DMS153 (cell line): ENCODE results near the gene COMP.

Experiments used
- DNase-seq: peaks from one replicate; lab custom pipeline; 2025; lab: John Stamatoyannopoulos, UW

The COMP gene

DNA sequence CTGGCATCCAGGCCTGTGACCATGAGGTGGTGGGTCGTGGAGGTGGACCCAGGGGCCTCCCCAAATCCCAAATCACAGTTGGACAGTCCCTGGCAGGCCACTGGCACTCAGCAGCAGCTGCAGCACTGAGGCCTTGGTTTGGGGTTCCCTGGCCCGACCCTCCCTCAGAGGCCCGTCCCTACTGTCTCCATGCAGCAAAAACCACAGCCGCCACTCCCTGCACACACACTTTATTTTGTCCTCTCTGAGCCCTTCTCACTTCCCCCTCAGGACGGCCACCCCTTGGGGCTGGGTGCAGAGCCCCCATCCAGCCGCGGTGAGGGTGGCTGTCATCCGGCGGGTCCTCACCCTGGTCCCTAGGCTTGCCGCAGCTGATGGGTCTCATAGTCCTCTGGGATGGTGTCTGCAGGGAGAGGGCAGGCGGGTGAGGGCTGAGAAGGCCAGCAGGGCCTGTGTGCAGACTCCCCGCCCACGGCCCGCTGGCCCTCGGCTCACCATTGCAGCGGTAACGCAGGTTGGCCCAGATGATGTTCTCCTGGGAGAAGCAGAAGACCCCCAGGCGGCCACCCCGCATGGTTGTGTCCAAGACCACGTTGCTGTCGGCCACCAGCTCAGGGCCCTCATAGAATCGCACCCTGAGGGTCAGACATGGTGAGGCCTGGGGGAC, 8.4 kb downstream of the COMP start:
- DNase-seq: no peak

DNA sequence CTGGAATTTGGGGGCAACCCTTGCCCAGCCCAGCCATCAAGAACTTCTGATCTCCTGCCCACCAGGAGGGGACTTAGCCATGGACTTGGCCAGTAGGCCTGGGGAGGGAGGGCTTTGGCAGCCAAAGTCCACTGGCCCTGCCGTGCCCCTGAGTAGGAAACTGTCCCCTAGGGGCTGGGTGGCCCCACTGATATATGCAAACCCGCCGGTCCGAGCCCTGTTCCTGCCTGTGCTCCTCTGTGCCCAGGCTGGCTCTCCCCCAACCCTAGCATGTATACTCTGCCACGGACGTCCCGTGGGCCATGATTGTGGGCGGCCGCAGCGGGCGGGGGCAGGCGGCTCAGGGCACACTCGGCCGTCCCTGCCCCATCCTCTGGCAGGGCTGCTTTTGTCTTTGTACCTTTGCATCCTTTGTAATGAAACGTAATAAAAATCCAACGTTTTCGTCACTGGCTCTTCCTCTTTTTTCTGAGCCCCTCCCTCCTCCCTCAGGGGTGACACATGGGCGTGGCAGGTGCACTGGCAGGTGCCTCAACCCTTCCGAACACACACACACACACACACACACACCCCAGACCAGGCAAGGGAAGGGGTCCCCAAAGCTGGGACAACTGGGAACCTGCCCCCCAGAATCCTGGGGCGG, 9.1 kb downstream of the COMP start:
- DNase-seq: no peak

DNA sequence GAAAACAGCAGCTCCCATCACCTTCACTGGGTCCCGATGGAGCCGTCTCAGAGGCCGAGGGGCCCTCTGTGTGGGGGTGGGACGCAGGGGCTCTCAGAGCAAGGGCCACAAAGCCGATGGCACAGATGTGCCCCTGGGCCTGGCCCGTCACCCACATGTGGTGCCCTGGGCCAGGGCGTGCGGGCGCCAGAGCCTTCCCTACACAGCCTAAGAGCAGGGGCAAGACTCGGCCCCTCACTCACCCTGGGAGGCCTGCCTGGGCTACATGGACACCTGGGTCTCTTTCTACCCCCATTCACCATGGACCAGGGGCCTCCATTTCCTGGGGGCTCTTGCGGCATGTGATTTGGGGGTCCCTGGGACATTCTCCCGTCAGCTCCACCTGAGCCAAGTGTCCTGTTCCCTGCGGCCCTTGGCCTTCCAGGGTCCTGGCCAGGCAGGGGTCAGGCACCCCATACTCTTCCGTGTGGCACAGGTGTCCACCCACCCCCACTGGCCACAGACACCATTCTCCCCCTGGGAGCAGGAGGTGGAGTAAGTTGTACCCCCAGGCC, 10.0 kb downstream of the COMP start:
- no peak for DNase-seq

DNA sequence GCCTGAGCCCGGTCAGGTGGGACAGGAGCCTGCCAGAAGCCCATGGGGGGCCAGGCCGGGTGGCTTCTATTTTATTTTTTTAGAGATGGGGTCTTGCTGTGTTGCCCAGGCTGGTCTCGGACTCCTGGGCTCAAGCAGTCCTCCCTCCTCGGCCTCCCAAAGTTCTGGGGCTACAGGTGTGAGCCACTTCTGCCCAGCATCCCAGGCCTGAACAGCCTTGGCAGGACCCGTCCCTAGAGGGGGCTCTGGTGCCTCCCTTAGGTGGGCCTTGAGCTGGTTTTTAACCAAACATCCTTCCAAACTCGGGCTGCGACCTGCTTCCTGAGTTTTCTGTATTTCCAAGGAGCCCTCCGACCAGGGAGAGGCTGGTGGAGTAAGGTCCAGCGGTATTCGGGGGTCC, 10.5 kb downstream of the COMP start:
- no peak for DNase-seq

DNA sequence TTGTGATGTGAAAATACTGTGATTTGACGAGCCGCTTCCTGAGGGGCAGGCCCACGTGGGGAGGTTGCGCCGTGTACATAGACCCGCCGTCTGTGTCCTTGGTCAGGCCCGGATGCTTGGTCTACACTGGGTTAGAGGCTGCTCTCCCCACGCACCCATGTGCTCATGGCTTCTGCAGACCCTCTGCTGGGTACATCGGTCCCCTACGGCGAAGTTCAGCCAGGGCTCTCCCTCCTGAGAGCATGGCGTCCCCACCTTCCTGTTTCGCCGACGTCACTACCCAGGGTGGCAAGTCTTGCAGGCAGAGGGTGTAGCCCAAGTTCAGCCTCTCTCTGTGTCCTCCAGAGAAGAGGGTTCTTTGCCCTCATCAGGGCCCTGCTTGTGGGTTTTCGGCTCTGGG, 11.0 kb downstream of the COMP start:
- no peak for DNase-seq

DNA sequence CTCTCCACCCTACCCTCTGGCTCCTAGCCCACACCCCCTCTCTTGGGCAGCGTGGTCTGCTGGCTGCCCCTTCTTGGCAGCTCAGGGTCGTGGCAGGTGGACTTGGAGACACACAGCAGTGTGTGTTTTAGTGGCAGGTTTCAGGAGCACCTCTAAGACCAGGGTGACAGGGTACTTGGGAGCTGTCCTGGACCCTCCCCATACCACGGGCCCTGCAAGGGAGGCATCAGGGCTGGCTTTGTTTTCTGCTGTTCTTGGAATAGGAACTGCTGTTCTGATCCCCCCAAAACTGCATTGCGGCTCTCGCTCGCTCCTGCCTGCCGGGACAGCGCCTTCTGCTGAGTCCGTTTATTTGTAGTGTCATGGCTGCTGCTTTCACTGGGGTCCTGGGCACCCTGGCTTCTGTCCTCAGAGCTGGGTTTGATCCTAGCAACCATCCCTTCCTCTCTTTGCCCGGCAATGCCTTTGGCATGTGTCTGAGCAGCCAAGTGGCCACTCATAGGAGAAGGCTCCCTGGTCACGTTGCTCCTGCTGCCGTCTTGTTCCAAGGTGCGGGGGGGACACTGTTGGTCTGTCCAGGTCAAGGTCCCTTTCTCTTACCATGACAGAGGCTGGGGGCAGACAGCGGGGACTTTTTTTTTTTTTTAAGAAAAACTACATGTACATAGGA, 12.1 kb downstream of the COMP start:
- DNase-seq: no peak

DNA sequence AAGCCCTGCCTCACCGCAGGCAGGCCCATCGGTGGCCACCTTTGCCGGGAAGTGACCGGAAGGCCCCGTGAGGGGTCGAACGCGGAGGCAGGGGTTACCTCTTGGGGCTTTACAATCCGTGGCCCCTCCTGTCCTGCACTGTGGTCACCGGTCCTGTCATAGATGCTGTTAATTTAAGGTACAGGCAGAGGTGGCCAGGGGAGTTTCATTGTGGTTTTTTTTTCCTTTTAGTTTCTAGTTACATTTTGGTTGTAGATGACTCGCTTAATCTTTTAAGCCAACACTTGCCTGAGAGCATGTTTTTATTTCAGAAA, 13.1 kb downstream of the COMP start:
- DNase-seq: no peak

DNA sequence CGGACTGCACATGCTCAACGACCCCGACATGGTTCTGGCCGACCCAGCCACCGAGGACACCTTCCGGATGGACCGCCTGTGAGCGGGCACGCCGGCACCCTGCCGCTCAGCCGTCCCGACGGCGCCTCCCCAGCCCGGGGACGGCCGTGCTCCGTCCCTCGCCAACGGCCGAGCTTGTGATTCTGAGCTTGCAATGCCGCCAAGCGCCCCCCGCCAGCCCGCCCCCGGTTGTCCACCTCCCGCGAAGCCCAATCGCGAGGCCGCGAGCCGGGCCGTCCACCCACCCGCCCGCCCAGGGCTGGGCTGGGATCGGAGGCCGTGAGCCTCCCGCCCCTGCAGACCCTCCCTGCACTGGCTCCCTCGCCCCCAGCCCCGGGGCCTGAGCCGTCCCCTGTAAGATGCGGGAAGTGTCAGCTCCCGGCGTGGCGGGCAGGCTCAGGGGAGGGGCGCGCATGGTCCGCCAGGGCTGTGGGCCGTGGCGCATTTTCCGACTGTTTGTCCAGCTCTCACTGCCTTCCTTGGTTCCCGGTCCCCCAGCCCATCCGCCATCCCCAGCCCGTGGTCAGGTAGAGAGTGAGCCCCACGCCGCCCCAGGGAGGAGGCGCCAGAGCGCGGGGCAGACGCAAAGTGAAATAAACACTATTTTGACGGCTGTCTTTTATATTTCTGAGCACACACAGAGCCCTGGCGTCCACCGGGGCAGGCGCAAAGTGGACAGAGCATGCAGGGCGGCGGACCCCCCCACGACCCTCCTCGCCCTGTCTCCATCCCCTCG, 13.6 kb downstream of the COMP start:
- no peak for DNase-seq

DNA sequence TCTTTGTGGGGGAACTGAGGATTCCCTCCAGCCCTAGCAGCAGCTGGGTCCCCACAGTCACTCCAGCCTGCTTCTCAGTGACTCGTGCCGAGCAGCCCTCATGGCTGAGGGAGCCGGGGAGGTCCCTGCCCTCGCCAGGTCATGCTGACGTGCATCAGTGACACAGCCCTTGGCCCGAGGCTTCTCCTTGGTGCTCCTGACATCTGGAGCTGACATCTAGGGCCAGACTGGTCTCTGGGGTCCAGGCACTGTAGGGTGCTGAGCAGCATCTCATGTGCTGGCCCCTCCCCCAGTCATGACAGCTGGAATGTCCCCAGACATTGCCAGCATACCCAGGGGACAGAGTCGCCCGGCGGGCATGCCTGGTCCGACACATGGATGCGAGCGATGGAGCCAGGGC, 14.4 kb downstream of the COMP start:
- DNase-seq: no peak

DNA sequence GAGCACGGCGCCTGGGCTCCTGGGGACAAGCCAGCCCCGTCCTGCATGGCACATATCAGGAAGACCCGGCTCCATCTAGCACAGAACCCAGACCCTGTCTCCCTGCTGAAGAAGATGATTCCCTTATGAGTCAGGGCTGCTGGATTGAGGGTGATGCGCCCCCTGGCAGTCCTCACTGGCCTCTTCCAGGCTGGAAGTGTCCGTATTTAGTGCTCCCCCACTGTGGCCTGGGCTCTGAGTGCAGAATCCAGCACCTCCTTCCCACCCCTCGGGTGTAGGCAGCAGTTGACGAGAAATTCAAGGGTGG, 14.9 kb downstream of the COMP start:
- DNase-seq: no peak

DNA sequence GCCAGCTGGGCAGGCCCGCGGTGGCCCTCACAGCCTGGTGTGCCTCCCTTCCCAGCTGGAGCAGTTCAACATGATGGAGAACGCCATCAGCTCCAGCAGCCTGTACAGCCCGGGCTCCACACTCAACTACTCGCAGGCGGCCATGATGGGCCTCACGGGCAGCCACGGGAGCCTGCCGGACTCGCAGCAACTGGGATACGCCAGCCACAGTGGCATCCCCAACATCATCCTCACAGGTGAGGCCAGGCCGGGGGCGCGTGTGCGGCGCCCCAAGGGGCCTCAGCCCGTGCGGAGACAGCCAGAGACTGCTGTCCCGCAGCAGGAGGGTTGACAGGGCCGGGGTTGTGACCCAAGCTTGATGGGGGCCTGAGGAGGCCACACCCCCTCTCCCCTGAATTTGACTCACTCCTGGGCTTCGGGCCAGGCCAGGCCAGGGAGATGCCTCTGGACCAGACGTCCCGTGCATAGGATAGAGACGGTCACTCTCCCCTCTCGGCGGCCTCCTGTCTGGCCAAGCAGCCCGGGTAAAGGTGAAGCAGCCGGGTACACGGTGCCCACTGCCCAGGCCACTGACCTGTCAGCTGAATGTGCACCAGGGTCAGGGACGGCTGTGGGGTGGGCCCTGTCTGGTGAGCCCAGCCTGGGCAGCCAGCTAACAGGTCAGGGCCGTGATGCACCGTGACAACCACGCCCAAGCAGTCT, 15.4 kb downstream of the COMP start:
- no peak for DNase-seq

DNA sequence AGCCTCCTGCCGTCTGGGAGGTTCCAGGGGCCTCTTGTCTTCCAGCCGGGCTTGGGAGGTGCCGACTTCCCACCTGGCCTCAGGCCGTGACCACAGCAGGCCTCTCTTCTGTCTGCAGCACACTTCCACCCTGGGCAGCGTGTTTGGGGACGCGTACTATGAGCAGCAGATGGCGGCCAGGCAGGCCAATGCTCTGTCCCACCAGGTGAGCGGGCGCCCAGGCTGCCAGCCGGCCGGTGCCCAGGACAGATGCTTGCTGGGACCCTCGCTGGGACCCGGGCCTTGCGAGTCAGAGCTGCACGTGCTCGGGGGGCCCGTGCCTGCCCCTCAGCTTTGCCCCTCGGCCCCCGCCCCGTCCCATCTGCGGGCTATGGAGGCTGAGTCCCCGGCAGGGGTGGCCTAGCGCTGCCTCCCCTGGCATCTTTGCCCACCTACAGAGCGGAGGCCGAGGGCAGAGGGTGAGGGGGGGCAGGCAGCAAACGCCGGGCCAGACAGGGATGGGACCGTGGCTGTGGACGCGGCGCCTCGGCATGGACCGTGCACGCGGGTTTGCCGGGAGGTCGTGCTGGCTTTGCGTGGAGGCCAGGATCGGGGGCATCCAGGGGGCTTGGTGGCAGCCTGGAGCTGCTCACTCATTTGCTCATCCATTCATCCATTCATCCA, 16.2 kb downstream of the COMP start:
- DNase-seq: no peak

DNA sequence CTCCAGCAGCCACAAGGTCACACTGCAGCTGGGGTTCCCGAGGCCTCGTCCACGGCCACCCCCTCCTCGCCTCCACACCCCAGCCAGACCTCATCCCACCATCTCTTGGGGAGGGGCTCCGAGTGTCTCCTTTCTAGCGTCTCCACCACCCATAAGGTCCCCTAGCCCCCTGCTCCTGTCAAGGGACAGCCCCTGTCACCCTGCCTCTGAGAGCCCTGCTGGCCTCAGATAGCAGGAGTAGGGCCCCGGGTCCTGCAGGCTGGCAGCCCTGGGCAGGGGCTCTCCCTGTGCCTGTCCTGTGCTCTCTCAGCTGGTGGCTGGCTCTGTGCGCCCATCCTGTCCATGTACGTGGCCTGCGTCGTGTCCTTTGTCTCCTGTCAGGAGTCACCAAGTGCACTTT, 17.0 kb downstream of the COMP start:
- DNase-seq: no peak

DNA sequence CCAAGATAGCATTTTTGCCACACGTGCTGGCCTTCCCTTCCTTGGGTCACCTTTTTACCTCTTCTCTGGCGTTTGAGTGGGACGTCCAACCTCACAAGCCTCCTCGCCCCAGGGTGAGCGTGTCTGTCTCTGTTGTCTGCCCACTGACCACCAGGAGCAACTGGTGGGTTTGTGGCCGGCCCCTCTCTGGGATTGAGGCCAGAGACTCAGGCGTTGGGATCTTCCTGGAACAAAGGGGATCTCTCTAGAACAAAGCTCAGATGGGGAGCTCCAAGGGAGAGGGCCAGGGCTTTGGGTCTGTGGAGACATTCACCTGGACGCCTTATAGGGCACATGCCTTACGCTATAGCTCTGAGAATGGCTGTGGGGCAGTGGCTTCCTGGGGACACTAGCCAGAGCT, 17.4 kb downstream of the COMP start:
- no peak for DNase-seq

DNA sequence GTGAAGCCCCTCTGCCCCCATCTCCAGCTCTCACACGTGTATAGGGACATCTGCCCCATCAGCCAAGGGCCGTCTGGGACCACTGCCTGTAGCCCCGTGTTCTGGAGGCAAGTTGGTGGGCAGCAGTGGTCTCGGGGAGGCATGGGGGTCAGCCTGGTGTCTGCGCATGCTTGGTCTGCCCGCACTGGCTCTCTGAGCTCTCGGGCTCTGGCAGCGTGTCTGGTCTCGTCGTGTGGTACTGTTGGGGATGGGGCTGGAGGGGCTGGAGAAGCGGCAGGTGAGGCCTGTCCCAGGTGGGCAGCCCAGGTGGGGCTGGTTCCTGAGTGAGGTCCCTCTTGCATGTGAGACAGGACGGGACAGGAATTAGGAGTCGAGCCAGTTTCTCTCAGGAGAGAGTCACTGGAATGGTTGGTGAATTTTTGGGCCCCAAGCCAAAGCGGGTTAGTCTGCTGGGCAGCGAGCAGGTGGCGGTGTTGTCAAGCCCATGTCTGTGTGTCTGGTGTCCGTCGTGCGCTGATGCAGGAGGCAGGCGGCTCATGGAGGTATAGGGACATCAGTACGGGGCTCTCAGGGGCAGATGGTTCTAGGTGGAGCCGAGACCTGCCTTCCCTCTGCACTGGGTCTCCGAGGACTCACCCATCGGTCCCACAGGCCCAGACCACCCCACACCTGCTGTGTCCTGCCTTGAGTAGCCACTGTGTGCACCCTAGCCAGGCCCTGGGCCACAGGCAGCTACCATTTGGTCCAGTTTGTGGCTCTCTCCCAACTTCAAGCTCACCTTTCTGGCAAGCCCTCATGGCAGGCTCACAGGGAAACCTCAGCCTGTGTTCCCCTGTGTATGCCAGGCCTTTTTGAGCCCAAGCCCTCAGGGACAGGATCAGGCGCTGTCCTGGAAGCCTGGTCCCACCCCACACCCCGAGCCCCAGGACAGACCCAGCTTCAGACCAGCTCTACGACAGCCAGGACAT, 18.2 kb downstream of the COMP start:
- DNase-seq: no peak

DNA sequence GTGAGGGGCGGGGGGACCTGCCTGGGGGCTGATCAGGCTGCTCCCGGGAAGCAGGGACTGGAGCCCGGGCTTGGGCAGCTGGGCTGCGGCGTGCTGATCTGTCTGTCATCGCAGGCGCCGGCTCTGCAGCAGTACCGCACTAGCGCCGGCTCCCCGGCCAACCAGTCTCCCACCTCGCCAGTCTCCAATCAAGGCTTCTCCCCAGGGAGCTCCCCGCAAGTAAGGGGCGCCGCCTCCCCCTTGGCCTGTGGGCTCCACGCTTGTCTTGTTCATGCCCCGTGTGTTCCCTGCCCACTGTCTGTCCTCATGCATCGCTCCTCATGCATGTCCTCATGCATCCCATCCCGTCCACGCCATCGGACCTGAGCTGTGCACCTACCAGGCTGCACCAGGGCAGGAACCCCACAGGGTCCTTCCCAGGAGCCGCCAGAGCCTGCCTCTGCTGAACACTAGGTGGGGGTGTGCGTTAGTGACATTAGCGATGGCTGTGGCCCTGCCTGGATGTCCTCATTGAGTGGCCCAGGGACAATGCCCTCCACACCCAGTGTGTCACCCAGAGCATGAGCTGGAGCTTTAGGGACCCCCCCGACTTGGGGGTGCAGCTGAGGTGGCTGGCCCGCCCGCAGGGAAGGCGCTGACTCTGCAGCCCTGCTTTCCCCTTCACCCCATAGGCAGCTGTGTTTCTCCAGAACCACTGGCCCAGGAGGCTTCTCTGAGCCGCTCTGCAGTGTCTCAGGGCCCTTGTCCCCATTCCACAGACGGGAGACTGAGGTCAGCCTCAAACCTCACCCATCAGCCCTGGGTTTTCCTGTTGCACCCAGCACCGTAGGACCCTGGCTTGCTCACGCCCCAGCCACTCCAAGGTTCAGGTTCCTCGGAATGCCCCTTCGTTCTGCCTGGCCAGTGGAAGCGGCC, 19.5 kb downstream of the COMP start:
- no peak for DNase-seq

DNA sequence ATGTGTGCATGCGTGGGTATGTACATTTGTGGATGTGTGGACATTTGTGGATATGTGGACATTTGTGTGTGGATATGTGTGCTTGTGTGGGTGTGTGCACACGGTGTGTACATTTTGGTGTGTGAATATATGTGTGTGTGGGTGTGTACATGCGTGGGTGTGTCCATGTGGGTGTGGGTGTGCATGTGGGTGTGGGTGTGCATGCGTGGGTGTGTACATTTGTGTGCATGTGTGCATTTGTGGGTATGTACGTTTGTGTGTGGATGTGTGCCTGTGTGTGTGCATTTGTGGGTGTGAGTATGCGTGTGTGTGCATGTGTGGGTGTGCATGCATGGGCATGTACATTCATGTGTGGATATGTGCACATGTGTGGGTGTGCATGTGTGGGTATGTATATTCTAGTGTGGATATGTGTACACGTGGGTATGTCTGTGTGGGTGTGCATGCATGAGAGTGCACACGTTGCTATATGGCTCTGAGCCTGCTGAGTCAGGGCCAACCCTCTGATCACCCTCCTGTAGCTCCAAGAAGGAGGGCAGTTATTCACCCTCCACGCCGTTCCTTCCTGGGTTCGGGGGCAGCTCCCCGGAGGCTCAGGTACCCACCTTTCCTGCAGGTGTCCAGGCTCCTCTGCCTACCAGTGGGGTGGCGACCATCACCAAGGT, 20.3 kb downstream of the COMP start:
- DNase-seq: no peak

DNA sequence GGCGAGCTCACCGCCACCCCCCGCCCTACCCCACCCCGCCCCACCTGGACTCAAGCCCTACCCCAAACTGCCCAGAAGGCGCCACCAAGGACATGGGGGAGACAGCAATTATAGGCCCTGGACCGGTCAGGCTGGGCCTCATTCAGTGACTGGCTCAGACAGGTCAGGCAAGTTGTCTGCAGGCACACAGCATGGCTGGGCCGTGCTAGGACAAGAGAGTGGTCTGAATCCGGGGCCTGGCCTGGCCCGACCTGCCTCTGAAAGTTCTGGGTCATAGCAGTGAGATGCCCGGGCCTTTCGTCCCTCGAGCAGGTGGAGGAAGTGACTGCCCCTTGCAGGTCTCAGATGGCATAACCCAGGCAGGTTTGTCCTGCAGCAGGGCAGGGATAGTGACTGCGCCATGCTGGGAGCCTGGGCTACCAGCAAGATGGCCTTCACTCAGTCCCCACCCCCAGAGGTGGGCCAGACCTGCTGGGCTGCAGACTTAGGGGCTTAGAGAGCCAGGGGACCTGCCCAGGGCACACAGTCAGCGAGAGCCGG, 21.0 kb downstream of the COMP start:
- DNase-seq: no peak
